ENCODE measurements around the gene USH2A. TPM values are rescaled to one million over a fixed set of nuclear protein-coding genes. Genes with fewer than 3 reads are reported as not detected.

Gene USH2A
- 1.4 TPM for total RNA-seq

GRCh38 chr1:216422821-216423520 is at the start of gene USH2A:
Gene USH2A (minus strand): TSS chr1:216423448. CDS start chr1:216422336, 1,112 bp downstream.

Small RNA genes within 50 kb of the gene (small RNA-seq; reads per million reads assigned to genes)
- gene MRPS18BP1 (not detected), gene RF00108 (8.2 reads per million, percentile 93 among the genes with 10 or more reads in this experiment)

All from diencephalon (tissue), 1 donor.